Suprapubic skin (tissue), 4 donors: ENCODE results near the gene SMCO2. TPM values are rescaled to one million over a fixed set of nuclear protein-coding genes. Genes with fewer than 3 reads are reported as not detected.
A peak's percentile ranks its signal among the peaks of the same experiment; 100 is the strongest.

Experiments
- DNase-seq, 2 donors: peaks; one replicate each; pipeline ENCODE4 v3.0.0-alpha.2; 2019; ENCODE audit warnings: low spot score in 2 of 2
- H3K27ac ChIP-seq: fragments of 200-600 bp; sonication (generic); one replicate; pipeline ENCODE4 v1.5.1; 2019
- H3K27me3 ChIP-seq: fragments of 200-600 bp; sonication (generic); one replicate; pipeline ENCODE4 v1.5.1; 2019
- H3K36me3 ChIP-seq: fragments of 200-600 bp; sonication (generic); one replicate; pipeline ENCODE4 v1.5.1; 2019
- H3K4me1 ChIP-seq: fragments of 200-600 bp; sonication (generic); one replicate; pipeline ENCODE4 v1.5.1; 2019
- H3K4me3 ChIP-seq: fragments of 200-600 bp; sonication (generic); one replicate; pipeline ENCODE4 v1.5.1; 2019; ENCODE audit warnings: mild to moderate bottlenecking
- H3K9me3 ChIP-seq: fragments of 200-600 bp; sonication (generic); one replicate; pipeline ENCODE4 v1.5.1; 2019
- EP300 ChIP-seq: sonication (generic); formaldehyde crosslinking; IDR thresholded peaks from one replicate; pipeline ENCODE4 v1.6.1; 2017; ENCODE audit warnings: antibody characterized with exemption
- POLR2A ChIP-seq, 2 donors: fragments of 450-650 bp; IDR thresholded peaks; one replicate each; pipeline ENCODE4 v1.6.1; 2017; ENCODE audit warnings: antibody characterized with exemption in 2 of 2, mild to moderate bottlenecking in 2 of 2, moderate library complexity in 2 of 2
- POLR2AphosphoS5 ChIP-seq, 3 donors: sonication (generic); formaldehyde crosslinking; IDR thresholded peaks; one replicate each; pipeline ENCODE4 v1.6.1; 2017; ENCODE audit warnings: antibody characterized with exemption in 3 of 3
- WGBS: methylation state at CpG from one replicate; pipeline ENCODE4 v1.1.5; 2018; 5-methylcytosine and 5-hydroxymethylcytosine counted together
- total RNA-seq, 4 donors: library from RNA; depleted of rRNA; stranded (reverse); fragments of >200 nt; gene quantifications; one replicate each; pipeline ENCODE4 v1.1.0, GENCODE V29; 2016
- TF ChIP-seq, protein P1 (sequence below), 2 donors: fragments of 200-600 bp in 1 of 2; fragments of 450-650 bp in 1 of 2; sonication (generic) in 1 of 2; IDR thresholded peaks; one replicate each; pipeline ENCODE4 v1.5.1; 2016 to 2019; ENCODE audit warnings: antibody characterized with exemption in 2 of 2, mild to moderate bottlenecking in 1 of 2, moderate library complexity in 1 of 2

Gene SMCO2
- total RNA-seq, 4 donors from 2014 or later: 0.53 to 1.7 (median 1.1) TPM

DNA sequence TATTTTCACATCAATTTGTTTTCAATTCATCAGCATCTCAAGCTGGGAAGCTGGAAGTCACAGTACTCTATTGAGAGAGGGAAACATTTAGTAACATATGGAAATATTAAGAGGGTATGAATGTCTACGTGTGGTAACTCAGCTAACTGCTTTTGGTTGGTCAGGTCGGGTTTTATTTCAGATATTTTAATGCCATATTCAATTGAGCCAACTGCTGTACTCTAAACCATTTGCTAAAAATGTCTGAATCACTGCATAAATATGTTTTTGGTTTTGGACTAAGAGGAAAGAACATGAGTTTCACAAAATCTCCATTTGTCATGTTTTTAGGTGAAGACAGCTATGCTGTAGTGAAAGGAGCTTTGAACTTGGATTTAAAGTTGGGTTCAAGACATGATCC is 58.6 kb downstream of the SMCO2 start:
- DNase-seq: no peak
- Histone ChIP-seq H3K27ac (no peak overlapping the region), H3K4me3 (no peak overlapping the region), H3K36me3 (no peaks in the 10 kb centered on the region), H3K9me3 (no peaks in the 10 kb centered on the region), H3K4me1 (no peaks in the 10 kb centered on the region), H3K27me3 (no peaks in the 10 kb centered on the region)
- TF ChIP-seq POLR2AphosphoS5 (IDR thresholded peaks at IDR 0.05): no peak
- TF ChIP-seq, protein P1, sequence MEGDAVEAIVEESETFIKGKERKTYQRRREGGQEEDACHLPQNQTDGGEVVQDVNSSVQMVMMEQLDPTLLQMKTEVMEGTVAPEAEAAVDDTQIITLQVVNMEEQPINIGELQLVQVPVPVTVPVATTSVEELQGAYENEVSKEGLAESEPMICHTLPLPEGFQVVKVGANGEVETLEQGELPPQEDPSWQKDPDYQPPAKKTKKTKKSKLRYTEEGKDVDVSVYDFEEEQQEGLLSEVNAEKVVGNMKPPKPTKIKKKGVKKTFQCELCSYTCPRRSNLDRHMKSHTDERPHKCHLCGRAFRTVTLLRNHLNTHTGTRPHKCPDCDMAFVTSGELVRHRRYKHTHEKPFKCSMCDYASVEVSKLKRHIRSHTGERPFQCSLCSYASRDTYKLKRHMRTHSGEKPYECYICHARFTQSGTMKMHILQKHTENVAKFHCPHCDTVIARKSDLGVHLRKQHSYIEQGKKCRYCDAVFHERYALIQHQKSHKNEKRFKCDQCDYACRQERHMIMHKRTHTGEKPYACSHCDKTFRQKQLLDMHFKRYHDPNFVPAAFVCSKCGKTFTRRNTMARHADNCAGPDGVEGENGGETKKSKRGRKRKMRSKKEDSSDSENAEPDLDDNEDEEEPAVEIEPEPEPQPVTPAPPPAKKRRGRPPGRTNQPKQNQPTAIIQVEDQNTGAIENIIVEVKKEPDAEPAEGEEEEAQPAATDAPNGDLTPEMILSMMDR (IDR thresholded peaks at IDR 0.05): no peak
- no peak for TF ChIP-seq POLR2A (IDR thresholded peaks at IDR 0.05)
- TF ChIP-seq EP300: no peak
- 62% methylated on average over 2 of the region's 2 CpGs for WGBS

DNA sequence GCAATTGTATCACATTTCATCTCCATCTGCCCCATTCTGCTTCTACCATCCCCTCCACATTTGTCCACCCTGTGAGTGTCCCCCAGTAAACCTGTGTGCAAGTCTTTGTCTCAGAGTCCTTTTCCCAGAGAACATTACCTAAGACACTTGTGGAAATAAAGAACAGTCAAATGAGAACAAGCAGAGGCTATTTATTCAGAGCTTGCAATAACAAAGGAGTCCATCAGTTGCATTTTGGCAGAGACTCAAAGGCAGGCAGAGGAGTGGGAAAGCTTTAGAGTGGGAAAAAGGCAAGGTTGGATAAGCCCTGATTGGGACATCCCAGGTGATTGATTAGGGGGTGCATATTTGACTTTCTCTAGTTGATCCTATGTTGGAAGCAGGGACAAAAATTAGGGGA is 59.2 kb downstream of the SMCO2 start:
- Histone ChIP-seq H3K27me3 (no peaks in the 10 kb centered on the region), H3K27ac (no peak overlapping the region), H3K36me3 (no peaks in the 10 kb centered on the region), H3K4me3 (no peak overlapping the region), H3K4me1 (no peaks in the 10 kb centered on the region), H3K9me3 (no peaks in the 10 kb centered on the region)
- DNase-seq: no peak
- TF ChIP-seq POLR2A (IDR thresholded peaks at IDR 0.05) (no peak), EP300 (no peak), POLR2AphosphoS5 (IDR thresholded peaks at IDR 0.05) (no peak)
- TF ChIP-seq, protein P1 (IDR thresholded peaks at IDR 0.05): no peak

DNA sequence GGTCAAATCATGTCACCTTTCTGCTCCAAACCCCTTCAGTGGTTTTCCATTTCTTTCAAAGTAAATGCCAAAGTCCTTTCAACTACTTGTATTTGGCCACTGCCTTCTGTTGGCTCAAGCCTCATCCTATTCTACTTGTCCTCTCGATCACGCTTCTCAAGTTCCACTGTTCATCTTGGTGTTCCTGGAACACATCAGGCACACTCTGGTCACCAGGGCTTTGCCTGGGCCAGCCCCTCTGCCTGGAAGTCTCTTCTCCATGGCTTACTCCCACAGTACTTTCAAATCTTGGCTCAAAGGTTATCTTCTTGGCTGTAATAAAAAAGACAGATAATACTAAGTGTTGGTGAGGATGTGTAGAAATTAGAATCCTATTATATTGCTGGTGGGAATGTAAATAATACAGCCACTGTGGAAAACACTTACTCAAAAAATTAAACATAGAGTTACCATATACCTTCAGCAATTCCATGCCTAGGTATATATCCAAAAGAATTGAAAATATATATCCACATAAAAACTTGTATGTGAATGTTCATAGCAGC is 60.2 kb downstream of the SMCO2 start:
- Histone ChIP-seq H3K36me3 (no peaks in the 10 kb centered on the region), H3K4me1 (peaks cover 3% of the 10 kb centered on the region), H3K4me3 (no peak overlapping the region), H3K27ac (no peak overlapping the region), H3K27me3 (no peaks in the 10 kb centered on the region), H3K9me3 (no peaks in the 10 kb centered on the region)
- TF ChIP-seq, protein P1 (IDR thresholded peaks at IDR 0.05): no peak
- TF ChIP-seq POLR2AphosphoS5 (IDR thresholded peaks at IDR 0.05): no peak
- no peak for TF ChIP-seq POLR2A (IDR thresholded peaks at IDR 0.05)
- no peak for TF ChIP-seq EP300
- WGBS: 91% methylated on average over 2 of the region's 2 CpGs
- DNase-seq: no peak

DNA sequence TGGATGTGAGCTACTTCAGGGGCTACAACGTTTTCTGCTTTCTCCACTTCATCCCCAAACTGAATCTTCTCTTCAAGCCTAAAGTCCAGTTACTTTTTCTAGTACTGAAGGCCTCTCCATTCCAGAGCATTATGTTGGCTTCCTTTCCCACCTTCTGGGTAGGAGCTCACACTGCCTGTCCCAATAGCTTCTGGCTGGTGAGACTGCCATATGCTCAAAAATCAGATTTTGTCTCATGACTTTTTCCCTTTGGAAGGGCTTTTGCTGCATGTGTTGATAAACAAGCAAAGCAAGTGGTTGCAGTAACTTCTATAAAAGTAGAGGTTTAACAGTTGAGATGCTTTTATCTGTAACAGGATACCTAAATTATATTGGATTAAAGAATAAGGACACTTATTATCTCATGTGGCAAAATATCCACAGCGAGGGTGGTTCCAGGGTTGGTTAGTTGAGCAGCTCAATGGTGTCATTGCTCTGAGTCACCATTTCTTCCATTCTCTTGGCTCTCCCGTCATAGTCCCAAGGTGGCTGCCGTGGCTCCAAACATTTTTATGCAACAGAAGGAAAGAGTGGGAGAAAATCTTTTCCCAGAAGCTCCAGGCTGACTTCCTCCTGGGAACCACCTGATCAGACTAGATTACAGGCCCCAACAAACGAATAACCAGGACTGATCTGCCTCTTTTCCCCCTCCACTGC is 62.3 kb downstream of the SMCO2 start:
- TF ChIP-seq, protein P1 (IDR thresholded peaks at IDR 0.05): no peak
- no peak for TF ChIP-seq EP300
- no peak for TF ChIP-seq POLR2AphosphoS5 (IDR thresholded peaks at IDR 0.05)
- no peak for TF ChIP-seq POLR2A (IDR thresholded peaks at IDR 0.05)
- Histone ChIP-seq H3K27ac (no peak overlapping the region), H3K27me3 (no peaks in the 10 kb centered on the region), H3K9me3 (no peaks in the 10 kb centered on the region), H3K4me1 (peaks cover 3% of the 10 kb centered on the region), H3K4me3 (no peak overlapping the region), H3K36me3 (no peaks in the 10 kb centered on the region)
- DNase-seq: no peak
- 80% methylated on average over 5 of the region's 5 CpGs for WGBS

DNA sequence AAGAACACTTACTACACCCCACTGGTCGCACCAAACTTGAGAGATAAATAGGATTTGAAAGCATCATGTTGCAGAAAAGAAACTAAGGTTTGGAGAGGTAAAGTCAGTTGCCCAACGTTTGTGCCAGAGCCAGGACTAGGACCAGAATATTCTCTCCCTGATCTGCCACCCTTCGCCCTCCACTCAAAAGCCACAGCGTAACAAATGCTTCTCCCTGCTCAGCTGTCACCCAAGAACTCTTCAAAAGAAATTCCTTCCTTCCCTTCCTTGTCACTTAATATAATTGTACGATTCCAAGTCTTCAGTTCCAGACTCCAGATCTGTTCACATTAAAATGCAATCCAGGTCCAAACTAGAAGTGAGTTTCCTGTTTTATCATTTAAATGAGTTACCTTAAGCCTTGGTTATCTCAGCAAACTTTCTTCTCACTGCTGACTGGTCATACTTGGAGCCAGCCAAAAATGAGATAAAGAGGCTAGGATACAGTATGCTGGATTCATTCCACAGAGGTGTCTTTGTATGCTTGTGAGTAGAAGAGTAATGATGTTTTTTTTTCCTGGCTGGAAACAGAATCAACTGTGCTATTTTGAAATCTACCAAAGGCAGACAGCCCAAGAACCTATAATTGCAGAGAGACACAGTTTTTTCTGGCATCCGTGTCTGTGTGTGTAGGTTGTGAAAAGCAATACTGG is 64.6 kb downstream of the SMCO2 start:
- Histone ChIP-seq H3K4me1 (peaks cover 3% of the 10 kb centered on the region), H3K36me3 (no peaks in the 10 kb centered on the region), H3K4me3 (no peak overlapping the region), H3K9me3 (no peaks in the 10 kb centered on the region), H3K27ac (peak overlapping the region; percentile 37), H3K27me3 (no peaks in the 10 kb centered on the region)
- TF ChIP-seq, protein P1 (IDR thresholded peaks at IDR 0.05): no peak
- TF ChIP-seq EP300: no peak
- no peak for TF ChIP-seq POLR2A (IDR thresholded peaks at IDR 0.05)
- TF ChIP-seq POLR2AphosphoS5 (IDR thresholded peaks at IDR 0.05): no peak
- 60% methylated on average over 6 of the region's 6 CpGs for WGBS
- DNase-seq: no peak
